Prostate gland (tissue), 2 donors: ENCODE results near the gene SIK2. TPM values are rescaled to one million over a fixed set of nuclear protein-coding genes. Genes with fewer than 3 reads are reported as not detected.

ENCODE experiments used
- DNase-seq: peaks from one replicate; pipeline ENCODE4 v3.0.0-alpha.2; 2019; ENCODE audit warnings: low spot score
- H3K27ac ChIP-seq, 2 donors: fragments of 200-600 bp; sonication (generic); 2 replicates each; pipeline ENCODE4 v1.5.1; 2017 to 2019
- H3K27me3 ChIP-seq: fragments of 200-600 bp; sonication (generic); replicated peaks from 2 replicates; pipeline ENCODE4 v1.5.1; 2019; ENCODE audit not compliant: insufficient read depth
- H3K36me3 ChIP-seq, 2 donors: fragments of 200-600 bp; sonication (generic); 1 replicate in 1 of 2; 2 replicates in 1 of 2; pipeline versions ENCODE4 v1.5.1 to v1.8.1; 2017 to 2019
- H3K4me1 ChIP-seq: fragments of 200-600 bp; sonication (generic); replicated peaks from 2 replicates; pipeline ENCODE4 v1.5.1; 2019
- H3K4me3 ChIP-seq, 2 donors: fragments of 200-600 bp; sonication (generic); 2 replicates each; pipeline ENCODE4 v1.5.1; 2017 to 2019
- H3K9me3 ChIP-seq: fragments of 200-600 bp; sonication (generic); 2 replicates; pipeline ENCODE4 v1.5.1; 2017
- CTCF ChIP-seq, 4 experiments: fragments of 200-600 bp in 2 of 4; fragments of 450-650 bp in 2 of 4; sonication (generic) in 2 of 4; IDR thresholded peaks; 1 replicate in 3 of 4; 2 replicates in 1 of 4; pipeline ENCODE4 v1.5.1; 2016 to 2019; ENCODE audit warnings: antibody characterized with exemption in 4 of 4, mild to moderate bottlenecking in 2 of 4, moderate library complexity in 2 of 4
- POLR2A ChIP-seq: fragments of 450-650 bp; IDR thresholded peaks from one replicate; pipeline ENCODE4 v1.6.1; 2016; ENCODE audit warnings: antibody characterized with exemption, mild to moderate bottlenecking
- POLR2AphosphoS5 ChIP-seq: sonication (generic); formaldehyde crosslinking; IDR thresholded peaks from one replicate; pipeline ENCODE4 v1.6.1; 2017; ENCODE audit warnings: antibody characterized with exemption
- WGBS: methylation state at CpG from one replicate; pipeline ENCODE4 v1.1.5; 2018; 5-methylcytosine and 5-hydroxymethylcytosine counted together
- intact Hi-C: fragments of 100-400 bp; cut with DNase I; formaldehyde crosslinking; loops from one replicate; pipeline ENCODE4 v1.14.2; 2022
- total RNA-seq, 2 donors: library from RNA; depleted of rRNA; stranded (reverse); fragments of >200 nt; gene quantifications; one replicate each; pipeline ENCODE4 v1.1.0, GENCODE V29; 2016

The SIK2 gene
- total RNA-seq, 2 donors from 2014 or later = 13.0 to 18.7 TPM

- no peak for DNase-seq
- no peaks in the 10 kb centered on the region for H3K27me3 ChIP-seq
- no peaks in the 10 kb centered on the region for H3K36me3 ChIP-seq
- H3K4me1 ChIP-seq = no peaks in the 10 kb centered on the region
- 54% methylated on average over 2 of the region's 2 CpGs for WGBS
- H3K9me3 ChIP-seq = no peaks in the 10 kb centered on the region
- no peak overlapping the region for H3K27ac ChIP-seq
- no peak overlapping the region for H3K4me3 ChIP-seq
- intact Hi-C loops = loop anchor here (5.0 kb wide), 2 partner anchors 192 to 257 kb away; no protein-coding TSS in a partner anchor
- TF ChIP-seq POLR2A (no peak), CTCF (IDR thresholded peaks at IDR 0.05) (no peak), POLR2AphosphoS5 (no peak)
Observed at GRCh38 chr11:111585371-111585770, 16.9 kb upstream of the SIK2 start.

- 0% methylated on average over 1 of the region's 1 CpG for WGBS
- Histone ChIP-seq H3K36me3 (no peaks in the 10 kb centered on the region), H3K9me3 (no peaks in the 10 kb centered on the region), H3K27ac (no peak overlapping the region), H3K27me3 (no peaks in the 10 kb centered on the region), H3K4me3 (no peak overlapping the region), H3K4me1 (no peaks in the 10 kb centered on the region)
- intact Hi-C loops = loop anchor here (5.0 kb wide), 2 partner anchors 191 to 256 kb away; no protein-coding TSS in a partner anchor
- TF ChIP-seq POLR2AphosphoS5 = no peak
- TF ChIP-seq CTCF (IDR thresholded peaks at IDR 0.05) = peak in 3 of 4 experiments; percentile 37 to 64 (median 63)
- no peak for TF ChIP-seq POLR2A
- peak; percentile 54 for DNase-seq
Observed at GRCh38 chr11:111586388-111586831, 15.8 kb upstream of the SIK2 start.

- no peak overlapping the region for H3K27ac ChIP-seq
- TF ChIP-seq CTCF (IDR thresholded peaks at IDR 0.05) = no peak
- TF ChIP-seq POLR2A = no peak
- TF ChIP-seq POLR2AphosphoS5 = no peak
- intact Hi-C loops = loop anchor here (5.0 kb wide), 2 partner anchors 188 to 253 kb away; no protein-coding TSS in a partner anchor
Observed at GRCh38 chr11:111589114-111589513, 13.1 kb upstream of the SIK2 start.

GRCh38 chr11:111589886-111590499 is 12.3 kb upstream of the SIK2 start:
- H3K4me3 ChIP-seq = no peak overlapping the region
- H3K9me3 ChIP-seq = no peaks in the 10 kb centered on the region
- 67% methylated on average over 5 of the region's 5 CpGs for WGBS
- no peak for DNase-seq
- H3K36me3 ChIP-seq = no peaks in the 10 kb centered on the region
- no peak overlapping the region for H3K27ac ChIP-seq
- TF ChIP-seq POLR2A = no peak
- TF ChIP-seq POLR2AphosphoS5 = no peak
- no peak for TF ChIP-seq CTCF (IDR thresholded peaks at IDR 0.05)
- H3K4me1 ChIP-seq = no peaks in the 10 kb centered on the region
- no peaks in the 10 kb centered on the region for H3K27me3 ChIP-seq
- intact Hi-C loops = loop anchor here (5.0 kb wide), 2 partner anchors 187 to 252 kb away; no protein-coding TSS in a partner anchor

More at GRCh38 chr11:111589114-111589513, 13.1 kb upstream of the SIK2 start:
- no peaks in the 10 kb centered on the region for H3K9me3 ChIP-seq
- no peaks in the 10 kb centered on the region for H3K27me3 ChIP-seq
- H3K36me3 ChIP-seq = no peaks in the 10 kb centered on the region
- H3K4me3 ChIP-seq = no peak overlapping the region
- WGBS = 93% methylated on average over 2 of the region's 2 CpGs
- H3K4me1 ChIP-seq = no peaks in the 10 kb centered on the region
- DNase-seq = no peak
